GM12878 (cell line): Measurements from ENCODE around the gene SNCA.

Source experiments
- CHD2 ChIP-seq: IDR thresholded peaks from 2 replicates; pipeline ENCODE4 v1.6.1; 2011; ENCODE audit warnings: low read depth, low read length, improper control_type of control experiment, borderline replicate concordance
- EP300 ChIP-seq, 2 experiments: fragments of 150-350 bp in 1 of 2; IDR thresholded peaks; 2 replicates each; pipeline ENCODE4 v1.6.1; 2011 to 2012; ENCODE audit warnings: low read depth in 2 of 2, low read length in 2 of 2, borderline replicate concordance in 1 of 2, improper control_type of control experiment in 1 of 2, inconsistent platforms in 1 of 2; ENCODE audit not compliant: control insufficient read depth in 1 of 2
- HCFC1 ChIP-seq: fragments of 150-350 bp; IDR thresholded peaks from 2 replicates; pipeline ENCODE4 v1.6.1; 2014; ENCODE audit warnings: low read length
- MTA3 ChIP-seq: IDR thresholded peaks from 2 replicates; pipeline ENCODE4 v1.6.1; 2012; ENCODE audit warnings: low read length, inconsistent platforms, borderline replicate concordance
- MXI1 ChIP-seq: fragments of 150-350 bp; IDR thresholded peaks from 2 replicates; pipeline ENCODE4 v1.6.1; 2011; ENCODE audit warnings: low read depth, mild to moderate bottlenecking, inconsistent platforms, low read length, improper control_type of control experiment
- NFYB ChIP-seq: IDR thresholded peaks from 2 replicates; pipeline ENCODE4 v1.6.1; 2011; ENCODE audit warnings: low read depth, mild to moderate bottlenecking, low read length, improper control_type of control experiment, moderate library complexity; ENCODE audit not compliant: insufficient read depth
- RFX5 ChIP-seq: IDR thresholded peaks from 2 replicates; pipeline ENCODE4 v1.6.1; 2011; ENCODE audit warnings: low read depth, low read length, improper control_type of control experiment
- YY1 ChIP-seq: IDR thresholded peaks from 2 replicates; pipeline ENCODE4 v1.6.1; 2011; ENCODE audit warnings: low read depth, mild to moderate bottlenecking, low read length
- TF ChIP-seq, protein P1 (sequence below), 3 experiments: IDR thresholded peaks in 2 of 3; conservative IDR thresholded peaks in 1 of 3; 2 replicates each; pipeline ENCODE4 v1.5.1; 2011; ENCODE audit warnings: low read depth in 3 of 3, low read length in 3 of 3, mild to moderate bottlenecking in 3 of 3, control low read depth in 2 of 3, moderate library complexity in 2 of 3, inconsistent platforms in 1 of 3, mixed read lengths in 1 of 3; ENCODE audit not compliant: control insufficient read depth in 2 of 3, insufficient read depth in 1 of 3; ENCODE audit errors: extremely low read depth in 1 of 3
- TF ChIP-seq, protein P2 (sequence below): IDR thresholded peaks from 2 replicates; pipeline ENCODE4 v1.6.1; 2012; ENCODE audit warnings: low read depth, low read length, improper control_type of control experiment
- TF ChIP-seq, protein P3 (sequence below): fragments of 450-650 bp; IDR thresholded peaks from 2 replicates; pipeline ENCODE4 v1.6.1; 2017; ENCODE audit warnings: borderline replicate concordance
- TF ChIP-seq, protein P4 (sequence below): IDR thresholded peaks from 2 replicates; pipeline ENCODE4 v1.6.1; 2011; ENCODE audit warnings: low read depth, low read length, improper control_type of control experiment, borderline replicate concordance

DNA sequence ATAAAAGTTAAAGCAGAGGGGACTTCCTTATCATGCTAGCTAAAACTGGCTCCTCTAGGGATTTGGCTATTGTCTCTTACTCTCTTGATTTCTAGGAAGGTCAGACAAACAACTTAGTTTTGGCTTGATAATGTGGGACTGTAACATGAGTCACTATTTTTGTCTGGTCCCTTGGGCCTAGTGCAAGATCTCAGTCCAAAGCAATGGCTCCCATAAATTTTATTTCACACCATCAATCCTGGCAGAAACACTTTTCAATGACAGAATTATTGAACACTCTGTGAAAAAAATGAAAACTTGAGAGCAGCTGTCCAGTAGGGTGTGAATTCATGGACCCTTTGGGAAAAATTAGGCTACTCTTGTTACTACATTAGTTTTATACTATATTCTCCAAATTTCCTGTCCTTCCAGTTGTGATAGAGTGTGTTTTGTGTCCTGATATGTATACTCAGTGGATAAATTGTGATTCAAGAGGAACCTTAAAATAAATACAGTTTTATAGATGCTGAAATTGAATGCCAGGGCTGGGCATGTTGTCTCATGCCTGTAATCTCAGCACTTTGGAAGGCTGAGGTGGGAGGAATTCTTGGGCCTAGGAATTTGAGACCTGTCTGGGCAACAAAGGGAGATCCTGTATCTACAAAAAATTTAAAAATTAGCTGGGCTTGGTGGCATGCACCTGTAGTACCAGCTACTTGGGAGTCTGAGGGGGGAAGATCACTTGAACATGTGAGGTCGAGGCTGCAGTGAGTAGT lies 10.8 kb upstream of the SNCA start:
- TF ChIP-seq CHD2 (no peak), EP300 (IDR thresholded peaks at IDR 0.05; ENCODE audit: borderline replicate concordance in 1 of 2, control insufficient read depth in 1 of 2, low read depth in 2 of 2, low read length in 2 of 2) (no peak), YY1 (no peak), RFX5 (no peak), MXI1 (no peak), NFYB (no peak), MTA3 (no peak), HCFC1 (no peak)
- TF ChIP-seq, protein P1, sequence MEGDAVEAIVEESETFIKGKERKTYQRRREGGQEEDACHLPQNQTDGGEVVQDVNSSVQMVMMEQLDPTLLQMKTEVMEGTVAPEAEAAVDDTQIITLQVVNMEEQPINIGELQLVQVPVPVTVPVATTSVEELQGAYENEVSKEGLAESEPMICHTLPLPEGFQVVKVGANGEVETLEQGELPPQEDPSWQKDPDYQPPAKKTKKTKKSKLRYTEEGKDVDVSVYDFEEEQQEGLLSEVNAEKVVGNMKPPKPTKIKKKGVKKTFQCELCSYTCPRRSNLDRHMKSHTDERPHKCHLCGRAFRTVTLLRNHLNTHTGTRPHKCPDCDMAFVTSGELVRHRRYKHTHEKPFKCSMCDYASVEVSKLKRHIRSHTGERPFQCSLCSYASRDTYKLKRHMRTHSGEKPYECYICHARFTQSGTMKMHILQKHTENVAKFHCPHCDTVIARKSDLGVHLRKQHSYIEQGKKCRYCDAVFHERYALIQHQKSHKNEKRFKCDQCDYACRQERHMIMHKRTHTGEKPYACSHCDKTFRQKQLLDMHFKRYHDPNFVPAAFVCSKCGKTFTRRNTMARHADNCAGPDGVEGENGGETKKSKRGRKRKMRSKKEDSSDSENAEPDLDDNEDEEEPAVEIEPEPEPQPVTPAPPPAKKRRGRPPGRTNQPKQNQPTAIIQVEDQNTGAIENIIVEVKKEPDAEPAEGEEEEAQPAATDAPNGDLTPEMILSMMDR (IDR thresholded peaks at IDR 0.05 in 2 of 3, conservative IDR thresholded peaks at IDR 0.05 in 1 of 3; ENCODE audit: control insufficient read depth in 2 of 3, extremely low read depth in 1 of 3, insufficient read depth in 1 of 3, low read depth in 3 of 3, low read length in 3 of 3): no peak
- TF ChIP-seq, protein P2, sequence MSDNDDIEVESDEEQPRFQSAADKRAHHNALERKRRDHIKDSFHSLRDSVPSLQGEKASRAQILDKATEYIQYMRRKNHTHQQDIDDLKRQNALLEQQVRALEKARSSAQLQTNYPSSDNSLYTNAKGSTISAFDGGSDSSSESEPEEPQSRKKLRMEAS: no peak
- TF ChIP-seq, protein P3, sequence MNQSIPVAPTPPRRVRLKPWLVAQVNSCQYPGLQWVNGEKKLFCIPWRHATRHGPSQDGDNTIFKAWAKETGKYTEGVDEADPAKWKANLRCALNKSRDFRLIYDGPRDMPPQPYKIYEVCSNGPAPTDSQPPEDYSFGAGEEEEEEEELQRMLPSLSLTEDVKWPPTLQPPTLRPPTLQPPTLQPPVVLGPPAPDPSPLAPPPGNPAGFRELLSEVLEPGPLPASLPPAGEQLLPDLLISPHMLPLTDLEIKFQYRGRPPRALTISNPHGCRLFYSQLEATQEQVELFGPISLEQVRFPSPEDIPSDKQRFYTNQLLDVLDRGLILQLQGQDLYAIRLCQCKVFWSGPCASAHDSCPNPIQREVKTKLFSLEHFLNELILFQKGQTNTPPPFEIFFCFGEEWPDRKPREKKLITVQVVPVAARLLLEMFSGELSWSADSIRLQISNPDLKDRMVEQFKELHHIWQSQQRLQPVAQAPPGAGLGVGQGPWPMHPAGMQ: no peak
- TF ChIP-seq, protein P4, sequence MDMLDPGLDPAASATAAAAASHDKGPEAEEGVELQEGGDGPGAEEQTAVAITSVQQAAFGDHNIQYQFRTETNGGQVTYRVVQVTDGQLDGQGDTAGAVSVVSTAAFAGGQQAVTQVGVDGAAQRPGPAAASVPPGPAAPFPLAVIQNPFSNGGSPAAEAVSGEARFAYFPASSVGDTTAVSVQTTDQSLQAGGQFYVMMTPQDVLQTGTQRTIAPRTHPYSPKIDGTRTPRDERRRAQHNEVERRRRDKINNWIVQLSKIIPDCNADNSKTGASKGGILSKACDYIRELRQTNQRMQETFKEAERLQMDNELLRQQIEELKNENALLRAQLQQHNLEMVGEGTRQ: no peak
